Stomach (tissue), 9 donors: Measurements from ENCODE around the gene ARHGEF4. TPM values are rescaled to one million over a fixed set of nuclear protein-coding genes. Genes with fewer than 3 reads are reported as not detected.

Source experiments
- DNase-seq, 2 donors: peaks; one replicate each; pipeline versions ENCODE4 v3.0.0 to v3.0.0-alpha.2; 2013 to 2019
- H3K27ac ChIP-seq, 5 donors: fragments of 200-600 bp in 4 of 5; sonication (generic) in 4 of 5; one replicate each; pipeline ENCODE4 v1.5.1; 2013 to 2019; ENCODE audit warnings: mild to moderate bottlenecking in 1 of 5, moderate library complexity in 1 of 5
- H3K27me3 ChIP-seq, 3 donors: fragments of 200-600 bp; sonication (generic); one replicate each; pipeline ENCODE4 v1.5.1; 2017 to 2019; ENCODE audit warnings: mixed run types in 1 of 3
- H3K36me3 ChIP-seq, 4 donors: fragments of 200-600 bp; sonication (generic); 1 replicate in 3 of 4; 2 replicates in 1 of 4; pipeline ENCODE4 v1.5.1; 2016 to 2019
- H3K4me1 ChIP-seq, 4 donors: fragments of 200-600 bp; sonication (generic); one replicate each; pipeline ENCODE4 v1.5.1; 2016 to 2019
- H3K4me3 ChIP-seq, 4 donors: fragments of 200-600 bp; sonication (generic) in 3 of 4; one replicate each; pipeline ENCODE4 v1.5.1; 2016 to 2019; ENCODE audit warnings: mild to moderate bottlenecking in 1 of 4
- H3K9me3 ChIP-seq, 4 donors: fragments of 200-600 bp; sonication (generic); one replicate each; pipeline ENCODE4 v1.5.1; 2016 to 2019
- CTCF ChIP-seq, 7 experiments: fragments of 450-650 bp in 4 of 7; fragments of 200-600 bp in 3 of 7; sonication (generic) in 3 of 7; IDR thresholded peaks; one replicate each; pipeline ENCODE4 v1.5.1; 2016 to 2019; ENCODE audit warnings: antibody characterized with exemption in 7 of 7, control low read depth in 2 of 7, mild to moderate bottlenecking in 1 of 7
- EP300 ChIP-seq: sonication (generic); formaldehyde crosslinking; IDR thresholded peaks from one replicate; pipeline ENCODE4 v1.6.1; 2017; ENCODE audit warnings: antibody characterized with exemption
- POLR2A ChIP-seq, 4 donors: fragments of 450-650 bp; IDR thresholded peaks; one replicate each; pipeline ENCODE4 v1.6.1; 2016; ENCODE audit warnings: antibody characterized with exemption in 4 of 4, control low read depth in 2 of 4, mild to moderate bottlenecking in 1 of 4, moderate library complexity in 1 of 4
- POLR2AphosphoS5 ChIP-seq, 3 donors: sonication (generic); formaldehyde crosslinking; IDR thresholded peaks; one replicate each; pipeline ENCODE4 v1.6.1; 2016; ENCODE audit warnings: antibody characterized with exemption in 3 of 3
- WGBS, 5 donors: extraction: QIAGEN DNeasy Blood & Tissue Kit in 3 of 5; methylation state at CpG; one replicate each; pipeline versions ENCODE4 v1.1.5 to v1.1.7; 2013 to 2018; 5-methylcytosine and 5-hydroxymethylcytosine counted together
- intact Hi-C: fragments of 100-400 bp; cut with DNase I; formaldehyde crosslinking; loops from one replicate; pipeline ENCODE4 v1.15.1; 2023; ENCODE audit warnings: low total_unique reads
- polyA plus RNA-seq, 3 donors: library from polyadenylated mRNA; stranded (reverse); fragments of 200-250 nt; gene quantifications; one replicate each; pipeline ENCODE4 v1.2.3, GENCODE V29; 2013
- total RNA-seq, 5 donors: library from RNA; depleted of rRNA; stranded (reverse); fragments of >200 nt; gene quantifications; one replicate each; pipeline versions ENCODE4 v1.1.0 to v1.2.3, GENCODE V29; 2014 to 2016
- donor health status: healthy with polysubstance abuse.
- donor health status: Bipolar disorder and iron deficiency.
- donor health status: healthy.

Gene ARHGEF4
- total and polyA plus RNA-seq, 8 donors = 1.4 to 32.3 (median 11.2) TPM; not detected in 1

GRCh38 chr2:130842770-130843169 lies 6.1 kb downstream of the ARHGEF4 start:
- no peak overlapping the region for H3K27ac ChIP-seq
- H3K36me3 ChIP-seq = no peaks in the 10 kb centered on the region
- no peaks in the 10 kb centered on the region for H3K9me3 ChIP-seq
- 56 to 67% (median 59%) methylated on average over 7 to 8 of the region's 8 CpGs for WGBS, 5 donors
- intact Hi-C loops = no loop called here
- H3K27me3 ChIP-seq = peaks cover 0 to 48% (median 13%) of the 10 kb centered on the region in 3 donors
- no peak overlapping the region for H3K4me3 ChIP-seq
- no peak for DNase-seq
- H3K4me1 ChIP-seq = peaks cover 0 to under 1% (median under 1%) of the 10 kb centered on the region in 4 donors
- TF ChIP-seq POLR2A (IDR thresholded peaks at IDR 0.05) = no peak
- no peak for TF ChIP-seq EP300
- TF ChIP-seq POLR2AphosphoS5 (IDR thresholded peaks at IDR 0.05) = no peak
- TF ChIP-seq CTCF (IDR thresholded peaks at IDR 0.05) = no peak

GRCh38 chr2:130843321-130843985 lies 6.7 kb downstream of the ARHGEF4 start:
- DNase-seq = no peak
- Histone ChIP-seq H3K4me3 (no peak overlapping the region), H3K27me3 (peaks cover 0 to 41% (median 8%) of the 10 kb centered on the region in 3 donors), H3K27ac (no peak overlapping the region), H3K9me3 (no peaks in the 10 kb centered on the region), H3K36me3 (no peaks in the 10 kb centered on the region), H3K4me1 (no peaks in the 10 kb centered on the region)
- intact Hi-C loops = no loop called here
- TF ChIP-seq POLR2A (IDR thresholded peaks at IDR 0.05) (no peak), CTCF (IDR thresholded peaks at IDR 0.05) (no peak), EP300 (no peak), POLR2AphosphoS5 (IDR thresholded peaks at IDR 0.05) (no peak)
- WGBS, 5 donors = 58 to 85% (median 59%) methylated on average over 4 to 12 of the region's 12 CpGs

- intact Hi-C loops = no loop called here
- Histone ChIP-seq H3K9me3 (no peaks in the 10 kb centered on the region), H3K4me1 (no peaks in the 10 kb centered on the region), H3K36me3 (no peaks in the 10 kb centered on the region), H3K27me3 (peaks cover 0 to 34% (median 3%) of the 10 kb centered on the region in 3 donors), H3K27ac (no peak overlapping the region), H3K4me3 (no peak overlapping the region)
- TF ChIP-seq POLR2AphosphoS5 (IDR thresholded peaks at IDR 0.05) (no peak), CTCF (IDR thresholded peaks at IDR 0.05) (no peak), POLR2A (IDR thresholded peaks at IDR 0.05) (no peak), EP300 (no peak)
- DNase-seq = no peak
- 68 to 80% (median 76%) methylated on average over 10 of the region's 10 CpGs for WGBS, 5 donors
These were observed 7.4 kb downstream of the ARHGEF4 start for GRCh38 chr2:130844161-130844560.

- intact Hi-C loops = no loop called here
- H3K4me1 ChIP-seq = no peaks in the 10 kb centered on the region
- WGBS, 5 donors = 89 to 91% (median 90%) methylated on average over 9 to 13 of the region's 13 CpGs
- H3K27me3 ChIP-seq = peaks cover 0 to 20% (median 0%) of the 10 kb centered on the region in 3 donors
- H3K36me3 ChIP-seq = no peaks in the 10 kb centered on the region
- H3K4me3 ChIP-seq = no peak overlapping the region
- no peak for TF ChIP-seq POLR2AphosphoS5 (IDR thresholded peaks at IDR 0.05)
- no peak for TF ChIP-seq EP300
- no peak for TF ChIP-seq CTCF (IDR thresholded peaks at IDR 0.05)
- no peak for TF ChIP-seq POLR2A (IDR thresholded peaks at IDR 0.05)
- DNase-seq = no peak
- no peak overlapping the region for H3K27ac ChIP-seq
- H3K9me3 ChIP-seq = no peaks in the 10 kb centered on the region
These were observed 8.9 kb downstream of the ARHGEF4 start for GRCh38 chr2:130845505-130846085.
